LoVo (cell line): Measurements from ENCODE around the gene SLC24A3.
"Not testable (repeated sequence)": the region's sequence is repeated elsewhere in the genome, so short reads cannot be mapped to it uniquely, and the experiment has no call there.

ENCODE experiments used
- DNase-seq: peaks from one replicate; pipeline ENCODE4 v3.0.0-alpha.2; 2016; ENCODE audit warnings: low spot score

SLC24A3 gene

GRCh38 chr20:19746396-19746795 lies 534.0 kb downstream of the SLC24A3 start:
- no peak for DNase-seq

DNA sequence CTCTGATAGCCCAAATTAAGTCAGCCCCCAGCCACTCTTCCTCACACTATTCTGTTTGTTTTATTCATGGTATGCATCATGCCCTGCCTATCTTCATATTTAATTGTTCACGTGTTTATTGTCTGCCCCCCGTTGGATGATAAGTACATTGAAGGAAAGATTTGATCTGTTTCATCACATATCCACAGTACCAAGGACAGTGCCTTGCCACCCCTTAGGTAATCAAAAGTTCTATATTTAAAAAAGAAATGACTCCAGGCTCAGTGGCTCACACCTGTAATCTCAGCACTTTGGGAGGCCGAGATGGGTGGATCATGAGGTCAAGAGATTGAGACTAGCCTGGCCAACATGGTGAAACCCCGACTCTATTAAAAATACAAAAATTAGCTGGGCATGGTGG lies 535.5 kb downstream of the SLC24A3 start:
- no peak for DNase-seq

DNA sequence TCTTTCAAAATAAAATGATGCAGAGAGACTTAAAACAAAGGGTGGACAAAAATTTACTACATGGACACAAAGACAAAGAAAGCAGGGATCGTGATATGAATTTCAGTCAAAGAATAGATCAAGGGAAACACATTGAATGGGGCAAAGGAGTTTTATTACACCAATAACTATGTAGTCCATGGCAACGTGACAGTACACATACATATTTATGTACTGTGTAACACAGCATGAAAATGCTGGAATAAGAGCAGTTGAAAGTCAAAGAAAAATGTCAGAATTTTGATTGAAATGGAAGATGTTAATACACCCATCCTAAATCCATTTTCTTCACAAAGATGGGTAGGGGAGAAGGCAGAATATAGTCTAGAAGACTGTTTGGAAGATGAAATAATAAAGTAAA lies 536.2 kb downstream of the SLC24A3 start:
- no peak for DNase-seq

GRCh38 chr20:19749618-19750071 lies 537.2 kb downstream of the SLC24A3 start:
- DNase-seq, result no peak

- no peak for DNase-seq
Measured at GRCh38 chr20:19750101-19750606, 537.7 kb downstream of the SLC24A3 start.

- peak; percentile 16 for DNase-seq
Measured at GRCh38 chr20:19750907-19751636, 538.6 kb downstream of the SLC24A3 start.

GRCh38 chr20:19754201-19754600 lies 541.8 kb downstream of the SLC24A3 start:
- not testable (repeated sequence) for DNase-seq

- DNase-seq, result no peak
Measured at GRCh38 chr20:19756761-19757486, 544.5 kb downstream of the SLC24A3 start.

DNA sequence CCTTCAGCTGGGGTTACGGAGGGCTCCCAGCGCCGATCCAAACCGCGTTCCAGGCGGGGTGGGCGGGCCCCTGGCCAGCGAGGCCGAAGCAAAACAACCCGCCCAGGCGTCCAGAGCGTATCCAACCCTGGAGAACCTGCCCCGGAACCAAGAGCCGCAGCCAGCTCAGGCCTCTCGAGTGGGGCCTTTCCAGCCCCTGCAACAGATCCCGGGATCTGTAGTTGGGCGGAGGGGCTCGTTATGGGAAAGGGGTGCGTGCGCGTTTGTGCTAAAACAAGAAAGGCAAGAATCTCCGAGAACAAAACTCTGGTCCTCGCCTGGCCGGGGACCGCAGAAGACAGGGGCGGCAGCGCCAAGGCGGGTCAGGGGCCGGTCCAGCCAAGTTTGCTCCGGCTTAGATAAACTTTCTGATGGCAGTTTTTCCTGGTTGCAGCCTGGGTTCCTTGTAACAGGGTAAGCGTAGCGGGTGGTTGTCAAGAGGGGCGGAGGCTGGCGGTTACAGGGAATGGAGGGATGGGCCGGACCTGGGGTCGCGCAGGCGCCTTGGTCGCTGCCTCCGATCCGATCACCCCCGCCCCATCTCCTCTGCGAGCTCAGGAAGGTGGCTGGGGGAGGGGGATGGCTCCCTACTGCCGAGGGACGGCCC lies 545.2 kb downstream of the SLC24A3 start:
- peak; percentile 81 for DNase-seq

DNA sequence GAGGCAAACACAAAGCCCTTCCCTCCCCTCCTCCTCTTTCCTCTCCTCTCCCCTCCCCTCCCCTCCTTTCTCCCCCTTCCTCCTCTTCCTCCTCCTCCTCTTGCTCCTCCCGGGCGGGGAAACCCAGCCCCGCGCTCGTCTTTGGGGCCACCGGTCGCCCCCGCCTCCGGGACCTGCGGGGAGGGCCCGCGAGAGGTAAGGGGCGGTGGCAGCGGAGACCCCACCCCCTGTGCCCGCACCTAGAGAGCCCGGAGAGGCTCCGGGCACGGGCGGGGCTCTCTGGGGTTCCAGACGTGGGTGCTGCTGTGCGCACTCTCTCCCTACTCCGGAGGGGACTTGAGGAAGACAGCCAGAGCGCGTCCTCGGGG lies 545.7 kb downstream of the SLC24A3 start, which contains the start of gene RIN2:
TSS of gene RIN2 (plus strand) at position 126 of the 368 bp plus-strand sequence. CDS start 131,344 bp downstream, outside the sequence.
- DNase-seq, result peak; percentile 16

GRCh38 chr20:19758501-19759331 lies 546.3 kb downstream of the SLC24A3 start:
- no peak for DNase-seq

DNA sequence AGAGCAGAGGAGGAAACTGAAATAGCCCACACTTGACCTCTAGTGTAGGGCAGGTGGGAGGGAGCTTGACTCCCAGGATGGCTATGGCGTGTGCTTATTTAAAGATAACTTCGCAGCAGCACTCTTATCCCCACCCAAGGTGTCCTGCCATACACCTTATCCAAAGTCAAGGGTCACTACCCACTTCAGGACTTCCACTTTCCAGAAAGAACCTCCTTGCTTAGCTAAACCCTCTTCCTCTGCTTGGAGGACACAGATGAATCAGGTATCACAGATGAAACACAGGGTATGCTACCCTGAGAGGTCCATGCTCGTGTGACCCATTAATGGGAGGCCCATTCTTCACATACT lies 547.9 kb downstream of the SLC24A3 start:
- DNase-seq, result no peak

DNA sequence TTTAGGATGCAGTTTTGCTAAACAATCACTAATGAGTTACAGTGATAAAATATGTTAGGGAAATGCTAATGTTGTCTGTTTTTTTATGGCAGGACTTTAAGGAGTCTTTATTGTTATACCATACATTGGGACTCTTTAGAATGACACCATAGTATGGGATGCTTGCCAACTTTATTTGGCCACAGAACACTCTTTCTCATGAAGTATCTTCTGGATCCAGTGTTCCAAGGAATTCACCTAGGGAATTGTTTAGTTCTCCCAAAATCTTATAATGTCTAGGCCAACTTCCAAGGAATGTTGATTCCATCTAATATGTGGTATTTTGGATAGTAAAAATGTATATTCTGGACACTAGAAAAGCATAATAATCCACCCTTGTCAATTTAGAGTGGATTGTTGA lies 548.9 kb downstream of the SLC24A3 start:
- DNase-seq, result no peak

GRCh38 chr20:19761841-19762240 lies 549.4 kb downstream of the SLC24A3 start:
- no peak for DNase-seq

DNA sequence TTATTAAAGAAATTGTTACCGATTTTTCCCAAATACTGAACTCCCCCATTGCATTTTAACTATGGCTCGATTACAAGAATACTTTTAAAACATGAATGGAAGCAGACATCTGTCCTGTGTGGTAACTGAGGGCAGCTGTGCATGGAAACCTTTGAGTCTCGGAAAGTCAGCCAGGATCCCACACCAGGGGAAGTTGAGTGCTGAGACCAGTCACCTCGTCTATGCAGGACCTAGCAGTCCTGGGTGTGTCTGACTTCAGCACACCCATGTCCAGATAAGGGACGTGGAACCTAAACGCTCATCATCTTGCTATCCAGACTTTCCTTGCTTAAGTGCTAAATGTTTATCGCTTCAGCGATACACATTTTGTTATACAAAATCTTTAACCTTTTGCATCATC lies 551.8 kb downstream of the SLC24A3 start:
- DNase-seq, result no peak

GRCh38 chr20:19765266-19765665 lies 552.8 kb downstream of the SLC24A3 start:
- DNase-seq, result no peak

- no peak for DNase-seq
Measured at GRCh38 chr20:19765913-19766312, 553.5 kb downstream of the SLC24A3 start.

DNA sequence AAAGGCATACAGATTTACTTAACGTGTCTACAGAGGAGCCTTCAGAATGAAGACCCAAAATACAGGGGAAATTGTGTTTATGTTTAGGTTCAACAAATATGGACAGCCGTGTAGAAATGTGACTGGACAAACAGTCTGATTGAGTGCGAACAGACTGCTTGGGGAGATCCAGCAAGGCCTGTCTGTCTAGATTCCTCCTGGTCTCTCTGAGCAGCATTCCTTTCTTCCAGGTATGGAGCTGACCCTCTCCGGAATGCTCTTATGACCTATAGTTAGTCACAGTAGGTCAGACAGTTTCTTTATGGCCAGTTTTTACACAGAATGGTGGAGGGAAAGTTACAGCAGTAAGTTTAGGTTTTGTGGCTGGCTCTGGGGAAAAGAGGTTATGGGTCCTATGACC lies 554.6 kb downstream of the SLC24A3 start:
- no peak for DNase-seq

DNA sequence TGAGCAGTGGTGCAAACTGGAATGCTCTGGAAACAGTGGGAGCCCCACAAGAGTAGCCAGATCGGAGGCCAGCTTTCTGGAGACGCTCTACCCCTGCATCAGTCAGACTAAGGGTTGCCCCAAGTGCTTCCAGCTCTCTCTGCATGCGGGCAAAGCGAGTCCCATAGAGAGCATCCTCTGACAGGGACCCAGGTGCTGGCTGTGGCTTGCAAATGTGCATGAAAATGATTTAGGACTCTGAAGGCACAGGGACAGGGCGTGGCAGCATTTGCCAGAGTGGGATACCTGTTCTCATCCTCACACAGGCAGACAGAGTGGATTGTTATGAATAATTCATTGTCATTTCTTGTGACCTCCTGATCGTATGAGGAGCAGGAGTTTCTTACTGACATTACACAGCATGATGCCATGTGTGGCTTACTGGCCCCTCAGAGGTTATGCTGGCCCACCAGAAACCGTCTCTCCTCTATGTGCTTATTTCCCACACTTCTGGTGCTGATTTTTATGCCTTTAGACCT lies 555.9 kb downstream of the SLC24A3 start:
- no peak for DNase-seq

- no peak for DNase-seq
Measured at GRCh38 chr20:19769507-19769906, 557.1 kb downstream of the SLC24A3 start.

DNA sequence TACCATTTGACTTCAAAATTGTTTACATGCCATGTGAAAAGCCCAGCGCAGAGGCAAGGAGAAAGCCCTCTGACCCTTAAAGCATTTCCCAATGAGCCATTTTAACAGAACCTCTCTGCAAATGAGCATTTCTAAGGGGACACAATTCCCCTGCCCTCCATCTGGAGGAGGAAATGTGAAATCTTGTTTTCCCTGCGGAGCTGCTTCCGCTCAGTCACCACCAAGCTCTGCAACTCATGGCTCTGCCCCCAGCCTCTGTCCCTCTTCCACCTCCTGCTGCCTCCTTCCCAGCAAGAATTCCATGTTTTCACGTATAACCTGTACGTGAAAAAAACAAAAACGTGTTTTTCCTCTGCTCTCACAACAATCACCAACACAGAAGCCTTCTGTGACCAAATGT lies 557.9 kb downstream of the SLC24A3 start:
- no peak for DNase-seq

DNA sequence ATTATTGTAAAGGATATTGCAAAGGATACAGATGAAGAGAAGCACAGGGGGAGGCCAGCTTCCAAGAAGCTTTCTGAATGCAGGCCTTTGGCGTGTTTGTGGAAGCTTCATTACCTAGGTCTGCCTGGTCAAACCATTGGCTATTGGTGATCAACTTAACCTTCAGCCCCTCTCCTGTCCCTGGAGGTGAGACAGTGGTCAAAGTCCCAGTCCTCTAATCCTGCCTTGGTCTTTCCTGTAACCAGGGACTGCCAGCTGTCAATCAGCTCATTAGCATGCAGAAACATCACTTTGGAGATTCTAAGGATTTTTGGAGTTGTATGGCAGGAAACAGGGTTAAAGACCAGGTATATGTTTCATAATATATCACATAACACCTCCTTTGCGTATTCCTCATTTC lies 558.6 kb downstream of the SLC24A3 start:
- no peak for DNase-seq
